Type B pancreatic cell (in vitro differentiated cells): Measurements from ENCODE around the gene RGS17. TPM values are rescaled to one million over a fixed set of nuclear protein-coding genes. Genes with fewer than 3 reads are reported as not detected.

Experiments
- DNase-seq: peaks from one replicate; pipeline ENCODE4 v3.0.0; 2021; ENCODE audit warnings: mixed read lengths; ENCODE audit not compliant: unreplicated experiment; ENCODE audit errors: extremely low spot score
- H3K27ac Mint-ChIP-seq: 2 replicates; pipeline ENCODE4 v1.8.0; 2021; ENCODE audit warnings: mild to moderate bottlenecking, mixed read lengths
- H3K27me3 Mint-ChIP-seq: 2 replicates; pipeline ENCODE4 v1.8.0; 2021; ENCODE audit warnings: mixed read lengths
- H3K36me3 Mint-ChIP-seq: 2 replicates; pipeline ENCODE4 v1.8.0; 2021; ENCODE audit warnings: mixed read lengths
- H3K4me1 Mint-ChIP-seq: one replicate; pipeline ENCODE4 v1.8.0; 2021; ENCODE audit warnings: mixed read lengths; ENCODE audit not compliant: unreplicated experiment
- H3K4me3 Mint-ChIP-seq: 2 replicates; pipeline ENCODE4 v1.8.0; 2021; ENCODE audit warnings: mild to moderate bottlenecking, mixed read lengths
- H3K9me3 Mint-ChIP-seq: 2 replicates; pipeline ENCODE4 v1.8.0; 2021; ENCODE audit warnings: mixed read lengths
- CTCF ChIP-seq: fragments of 200-600 bp; sonication (generic); conservative IDR thresholded peaks from 2 replicates; pipeline ENCODE4 v1.5.0; 2021; ENCODE audit warnings: antibody characterized with exemption, mild to moderate bottlenecking
- total RNA-seq: library from RNA; stranded (reverse); gene quantifications from 2 replicates; pipeline ENCODE4 v1.2.1, GENCODE V29; 2021; ENCODE audit warnings: low replicate concordance

Gene RGS17
- total RNA-seq, 1 donor from 2014 or later, result 3.7 TPM

DNA sequence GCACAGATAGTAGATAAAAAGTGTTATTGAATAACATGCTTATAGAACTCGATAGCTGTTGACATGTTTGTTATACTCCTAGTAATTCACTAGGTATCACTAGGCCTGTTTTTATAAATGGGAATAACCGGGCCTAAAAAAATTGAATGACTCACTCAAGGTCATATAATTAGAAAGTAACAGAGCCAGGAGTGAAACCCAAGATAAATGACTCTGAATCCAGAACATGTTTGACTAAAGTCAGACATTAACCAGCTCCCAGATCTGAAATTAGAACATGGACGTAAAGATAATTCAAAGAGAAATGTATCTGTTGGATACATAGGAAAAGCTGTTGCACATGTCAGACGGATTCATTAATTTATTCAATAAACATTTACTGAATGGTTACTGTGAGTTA lies 26.9 kb downstream of the RGS17 start:
- Mint-ChIP-seq H3K4me3 (no peak overlapping the region), H3K4me1 (no peaks in the 10 kb centered on the region), H3K36me3 (no peaks in the 10 kb centered on the region), H3K27me3 (no peaks in the 10 kb centered on the region), H3K9me3 (no peaks in the 10 kb centered on the region), H3K27ac (no peak overlapping the region)
- TF ChIP-seq CTCF, result no peak
- no peak for DNase-seq

DNA sequence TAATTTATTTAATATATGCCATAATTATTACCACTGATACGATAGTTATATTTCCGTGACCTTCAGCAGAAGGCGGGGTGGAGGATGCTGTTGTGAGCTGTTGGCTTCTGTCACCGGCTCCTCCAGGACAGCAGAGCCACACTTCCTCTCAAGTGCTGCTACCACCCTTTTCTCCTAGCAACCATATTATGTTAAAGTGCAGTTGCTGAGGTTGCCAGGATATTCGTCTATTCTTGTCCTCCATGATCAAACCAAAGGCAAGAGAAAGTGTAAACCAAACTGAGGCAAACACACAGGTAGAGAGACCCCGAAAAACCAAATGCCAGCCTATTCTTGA lies 27.8 kb downstream of the RGS17 start:
- TF ChIP-seq CTCF, result no peak
- Mint-ChIP-seq H3K27me3 (no peaks in the 10 kb centered on the region), H3K4me1 (no peaks in the 10 kb centered on the region), H3K9me3 (no peaks in the 10 kb centered on the region), H3K4me3 (peak overlapping the region; percentile 14), H3K36me3 (no peaks in the 10 kb centered on the region), H3K27ac (peak overlapping the region; percentile 35)
- DNase-seq, result no peak

GRCh38 chr6:153102605-153103318 lies 28.3 kb downstream of the RGS17 start:
- TF ChIP-seq CTCF, result no peak
- Mint-ChIP-seq H3K4me3 (no peak overlapping the region), H3K36me3 (no peaks in the 10 kb centered on the region), H3K27ac (no peak overlapping the region), H3K9me3 (no peaks in the 10 kb centered on the region), H3K4me1 (no peaks in the 10 kb centered on the region), H3K27me3 (no peaks in the 10 kb centered on the region)
- no peak for DNase-seq

- Mint-ChIP-seq H3K4me1 (no peaks in the 10 kb centered on the region), H3K27ac (no peak overlapping the region), H3K27me3 (no peaks in the 10 kb centered on the region), H3K4me3 (no peak overlapping the region), H3K36me3 (no peaks in the 10 kb centered on the region), H3K9me3 (no peaks in the 10 kb centered on the region)
- no peak for TF ChIP-seq CTCF
- DNase-seq, result no peak
Observed at GRCh38 chr6:153101461-153101860, 29.6 kb downstream of the RGS17 start.

GRCh38 chr6:153099636-153100035 lies 31.4 kb downstream of the RGS17 start:
- Mint-ChIP-seq H3K27me3 (no peaks in the 10 kb centered on the region), H3K36me3 (no peaks in the 10 kb centered on the region), H3K4me3 (no peak overlapping the region), H3K27ac (no peak overlapping the region), H3K9me3 (no peaks in the 10 kb centered on the region), H3K4me1 (no peaks in the 10 kb centered on the region)
- no peak for TF ChIP-seq CTCF
- no peak for DNase-seq

GRCh38 chr6:153096792-153097191 lies 34.3 kb downstream of the RGS17 start:
- Mint-ChIP-seq H3K4me3 (no peak overlapping the region), H3K27me3 (no peaks in the 10 kb centered on the region), H3K9me3 (no peaks in the 10 kb centered on the region), H3K4me1 (peaks cover 8% of the 10 kb centered on the region), H3K36me3 (no peaks in the 10 kb centered on the region), H3K27ac (no peak overlapping the region)
- DNase-seq, result no peak
- no peak for TF ChIP-seq CTCF
